HepG2 (cell line): Measurements from ENCODE around the gene ATRNL1. TPM values are rescaled to one million over a fixed set of nuclear protein-coding genes. Genes with fewer than 3 reads are reported as not detected.

Source experiments
- ATAC-seq: fragments of 200-7000 bp; cut with Tn5 transposase; 3 replicates; pipeline ENCODE4 v1.9.1; 2020; ENCODE audit warnings: mild to moderate bottlenecking, moderate library complexity
- BruUV-seq: library from RNA; stranded (reverse); fragments of 400-500 nt; replicated peaks from 2 replicates; lab custom pipeline; 2021; lab: Mats Ljungman, UMichigan
- CTCF ChIA-PET: fragments of 300-600 bp; formaldehyde crosslinking; extraction: SDS; loops from one replicate; lab custom pipeline; 2021; ENCODE audit warnings: low total read pairs, inconsistent platforms, low intra/inter-chr PET ratio; lab: Yijun Ruan, JAX
- POLR2A ChIA-PET: fragments of 350-600 bp; sonication (Branson Sonifier 250); formaldehyde crosslinking; loops from one replicate; lab custom pipeline; 2020; ENCODE audit warnings: antibody characterized with exemption, inconsistent platforms; lab: Yijun Ruan, JAX
- DNase-seq: peaks from one replicate; pipeline ENCODE4 v3.0.0-alpha.2; 2015; ENCODE audit warnings: low spot score
- FAIRE-seq: peaks from 3 replicates; lab custom pipeline; 2011; peaks lifted over from hg19 to GRCh38; lab: Jason Lieb, UNC
- H2AFZ ChIP-seq: one replicate; pipeline ENCODE4 v1.6.1; 2011; ENCODE audit warnings: low read length, inconsistent platforms
- H3K27ac ChIP-seq: fragments of 300-600 bp; 3 replicates; pipeline ENCODE4 v1.8.0; 2011; ENCODE audit warnings: mixed run types, mild to moderate bottlenecking, mixed read lengths, low read length, inconsistent platforms; ENCODE audit not compliant: insufficient read depth; ENCODE audit errors: extremely low read length
- H3K27me3 ChIP-seq, 2 experiments: fragments of 200-600 bp in 1 of 2; 2 replicates in 1 of 2; 3 replicates in 1 of 2; pipeline versions ENCODE4 v1.6.0 to v1.8.0; 2011; ENCODE audit warnings: low read length in 2 of 2, mild to moderate bottlenecking in 2 of 2, moderate library complexity in 2 of 2, inconsistent platforms in 1 of 2; ENCODE audit not compliant: insufficient read depth in 2 of 2, control insufficient read depth in 1 of 2
- H3K36me3 ChIP-seq, 2 experiments: fragments of 200-600 bp in 1 of 2; replicated peaks in 1 of 2; 2 replicates in 1 of 2; 3 replicates in 1 of 2; pipeline versions ENCODE4 v1.5.1 to v1.8.0; 2011; ENCODE audit warnings: low read length in 2 of 2, inconsistent platforms in 1 of 2; ENCODE audit not compliant: insufficient read depth in 2 of 2, control insufficient read depth in 1 of 2
- H3K4me1 ChIP-seq: 2 replicates; pipeline ENCODE4 v1.5.1; 2012; ENCODE audit warnings: low read length, inconsistent platforms; ENCODE audit not compliant: insufficient read depth
- H3K4me2 ChIP-seq: 2 replicates; pipeline ENCODE4 v1.6.0; 2011; ENCODE audit warnings: low read depth, low read length, inconsistent platforms
- H3K4me3 ChIP-seq, 3 experiments: fragments of 200-600 bp in 1 of 3; sonication (generic), shearing (Covaris generic) in 1 of 3; replicated peaks in 1 of 3; 2 replicates each; pipeline ENCODE4 v1.5.1; 2011 to 2016; ENCODE audit warnings: low read length in 3 of 3, inconsistent platforms in 2 of 3, low read depth in 2 of 3, mild to moderate bottlenecking in 2 of 3, control low read depth in 1 of 3, mixed read lengths in 1 of 3; ENCODE audit not compliant: insufficient read depth in 1 of 3
- H3K79me2 ChIP-seq: one replicate; pipeline ENCODE4 v1.6.1; 2011; ENCODE audit warnings: low read length, inconsistent platforms; ENCODE audit not compliant: insufficient read depth
- H3K9ac ChIP-seq: 2 replicates; pipeline ENCODE4 v1.6.0; 2011; ENCODE audit warnings: mild to moderate bottlenecking, low read depth, low read length, inconsistent platforms; ENCODE audit not compliant: insufficient read depth
- H3K9me3 ChIP-seq: 2 replicates; pipeline ENCODE4 v1.5.1; 2012; ENCODE audit warnings: mild to moderate bottlenecking, low read length
- H4K20me1 ChIP-seq: 2 replicates; pipeline ENCODE4 v1.6.0; 2011; ENCODE audit warnings: inconsistent platforms, mild to moderate bottlenecking, low read length, moderate library complexity; ENCODE audit not compliant: insufficient read depth
- ATF2 ChIP-seq: sonication (generic); formaldehyde crosslinking; IDR thresholded peaks from 2 replicates; pipeline ENCODE4 v1.4.0; 2020; ENCODE audit warnings: missing genetic modification reagents
- DNMT1 ChIP-seq: sonication (generic); formaldehyde crosslinking; IDR thresholded peaks from 2 replicates; pipeline ENCODE4 v1.5.1; 2020; ENCODE audit warnings: mild to moderate bottlenecking, missing genetic modification reagents
- IKZF4 ChIP-seq: sonication (generic); formaldehyde crosslinking; IDR thresholded peaks from 2 replicates; pipeline ENCODE4 v1.5.1; 2020; ENCODE audit warnings: borderline replicate concordance, mild to moderate bottlenecking, low read depth, missing genetic modification reagents; ENCODE audit errors: not compliant biosample characterization
- MED13 ChIP-seq: sonication (generic); formaldehyde crosslinking; IDR thresholded peaks from 2 replicates; pipeline ENCODE4 v1.5.0; 2020; ENCODE audit warnings: missing genetic modification reagents
- RARG ChIP-seq: sonication (generic); formaldehyde crosslinking; IDR thresholded peaks from 2 replicates; pipeline ENCODE4 v1.4.0; 2020; ENCODE audit warnings: low read depth, mild to moderate bottlenecking, missing genetic modification reagents
- SMARCC2 ChIP-seq: fragments of 450-650 bp; IDR thresholded peaks from 2 replicates; pipeline ENCODE4 v1.6.1; 2017; ENCODE audit warnings: antibody characterized with exemption, mild to moderate bottlenecking
- SRY ChIP-seq: sonication (generic); formaldehyde crosslinking; IDR thresholded peaks from 2 replicates; pipeline ENCODE4 v1.8.0; 2022; ENCODE audit warnings: mild to moderate bottlenecking, missing genetic modification reagents
- ZNF160 ChIP-seq: sonication (generic); formaldehyde crosslinking; IDR thresholded peaks from 2 replicates; pipeline ENCODE4 v1.8.0; 2022; ENCODE audit warnings: mild to moderate bottlenecking, inconsistent platforms, missing genetic modification reagents
- ZNF20 ChIP-seq: sonication (generic); formaldehyde crosslinking; IDR thresholded peaks from 2 replicates; pipeline ENCODE4 v1.4.0; 2020; ENCODE audit warnings: mild to moderate bottlenecking, moderate library complexity, missing genetic modification reagents
- ZNF292 ChIP-seq: sonication (generic); formaldehyde crosslinking; IDR thresholded peaks from 2 replicates; pipeline ENCODE4 v1.8.1; 2022; ENCODE audit warnings: mild to moderate bottlenecking, low read depth, missing genetic modification reagents, borderline replicate concordance
- ZNF569 ChIP-seq: sonication (generic); formaldehyde crosslinking; IDR thresholded peaks from 2 replicates; pipeline ENCODE4 v1.5.0; 2020; ENCODE audit warnings: mild to moderate bottlenecking, missing genetic modification reagents, moderate library complexity, borderline replicate concordance
- ZNF768 ChIP-seq: sonication (generic); formaldehyde crosslinking; IDR thresholded peaks from 2 replicates; pipeline ENCODE4 v1.4.0; 2020; ENCODE audit warnings: missing genetic modification reagents
- WGBS: methylation state at CpG from one replicate; pipeline ENCODE4 v1.1.6; 2017; ENCODE audit warnings: low lambda C conversion rate; 5-methylcytosine and 5-hydroxymethylcytosine counted together
- in situ Hi-C: cut with HindIII; loops from 2 replicates; pipeline ENCODE4 v1.10.0; 2017; ENCODE audit warnings: low pct_unique_long_range_greater_than_20kb; ENCODE audit not compliant: extremely low pct_ligation_motif_present
- intact Hi-C: fragments of 100-400 bp; cut with micrococcal nuclease; formaldehyde crosslinking; loops from one replicate; pipeline ENCODE4 v1.10.0; 2022; ENCODE audit not compliant: unreplicated experiment
- polyA plus RNA-seq, 8 experiments: library from polyadenylated mRNA; depleted of rRNA in 3 of 8; stranded (reverse) in 7 of 8; unstranded in 1 of 8; fragments of >200 nt; fragmentation: Illumina TruSeq in 4 of 8; extraction: Trizol in 4 of 8; gene quantifications; 2 replicates each; pipeline versions ENCODE4 v1.2.1 to v1.2.3, GENCODE V29; 2011 to 2016; ENCODE audit warnings: low read depth in 4 of 8, missing spikeins in 1 of 8, mixed read lengths in 1 of 8; ENCODE audit not compliant: insufficient read depth in 1 of 8
- total RNA-seq, 5 experiments: library from RNA; depleted of rRNA; stranded (reverse); fragments of >200 nt; fragmentation: Illumina TruSeq; extraction: Trizol; gene quantifications; 2 replicates each; pipeline ENCODE4 v1.2.3, GENCODE V29; 2016; ENCODE audit warnings: low read depth in 1 of 5
- TF ChIP-seq, protein P1 (sequence below): sonication (generic); formaldehyde crosslinking; IDR thresholded peaks from 2 replicates; pipeline ENCODE4 v1.8.1; 2023; ENCODE audit warnings: missing genetic modification reagents, inconsistent platforms, borderline replicate concordance
- TF ChIP-seq, protein P2 (sequence below): IDR thresholded peaks from 2 replicates; pipeline ENCODE4 v1.4.0; 2020; ENCODE audit warnings: mild to moderate bottlenecking, missing genetic modification reagents
- TF ChIP-seq, protein P3 (sequence below): sonication (generic); formaldehyde crosslinking; IDR thresholded peaks from 2 replicates; pipeline ENCODE4 v1.5.0; 2020; ENCODE audit warnings: missing genetic modification reagents
- TF ChIP-seq, protein P4 (sequence below): sonication (generic); formaldehyde crosslinking; IDR thresholded peaks from 2 replicates; pipeline ENCODE4 v1.8.0; 2022; ENCODE audit warnings: mild to moderate bottlenecking, missing genetic modification reagents, moderate library complexity

ATRNL1 gene
- total and polyA plus RNA-seq, 2 of the 13 experiments (the other 11 are each of a cell fraction or from before 2014, with no cell fraction given) = 0.04 TPM; not detected in 1

- Histone ChIP-seq H4K20me1 (no peaks in the 10 kb centered on the region), H3K9me3 (no peaks in the 10 kb centered on the region), H3K9ac (no peak overlapping the region), H3K27ac (no peak overlapping the region), H3K4me3 (no peak overlapping the region), H3K27me3 (no peaks in the 10 kb centered on the region; a peak in 1 of 5 replicates), H2AFZ (no peak overlapping the region), H3K36me3 (no peaks in the 10 kb centered on the region), H3K79me2 (no peaks in the 10 kb centered on the region), H3K4me2 (no peak overlapping the region), H3K4me1 (peaks cover under 1% of the 10 kb centered on the region; the same call in 1 of the 2 replicates)
- FAIRE-seq (no peak), ATAC-seq (no peak), DNase-seq (no peak)
- BruUV-seq = no TSS peak
- ChIA-PET POLR2A (no interaction called here), CTCF (no interaction called here)
- WGBS = 5% methylated on average over 1 of the region's 1 CpG
- in situ Hi-C loops (no loop called here), intact Hi-C loops (no loop called here)
- TF ChIP-seq MED13 (CRISPR knock-in tag) (no peak), SRY (no peak), ZNF20 (CRISPR knock-in tag) (no peak), ZNF768 (CRISPR knock-in tag) (no peak), ATF2 (CRISPR knock-in tag) (no peak), ZNF160 (CRISPR knock-in tag) (no peak), DNMT1 (no peak), RARG (CRISPR knock-in tag) (no peak), ZNF569 (CRISPR knock-in tag) (no peak), IKZF4 (no peak), ZNF292 (no peak), SMARCC2 (no peak)
- TF ChIP-seq, protein P1, sequence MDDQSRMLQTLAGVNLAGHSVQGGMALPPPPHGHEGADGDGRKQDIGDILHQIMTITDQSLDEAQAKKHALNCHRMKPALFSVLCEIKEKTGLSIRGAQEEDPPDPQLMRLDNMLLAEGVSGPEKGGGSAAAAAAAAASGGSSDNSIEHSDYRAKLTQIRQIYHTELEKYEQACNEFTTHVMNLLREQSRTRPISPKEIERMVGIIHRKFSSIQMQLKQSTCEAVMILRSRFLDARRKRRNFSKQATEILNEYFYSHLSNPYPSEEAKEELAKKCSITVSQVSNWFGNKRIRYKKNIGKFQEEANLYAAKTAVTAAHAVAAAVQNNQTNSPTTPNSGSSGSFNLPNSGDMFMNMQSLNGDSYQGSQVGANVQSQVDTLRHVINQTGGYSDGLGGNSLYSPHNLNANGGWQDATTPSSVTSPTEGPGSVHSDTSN (CRISPR knock-in tag) = no peak
- TF ChIP-seq, protein P2, sequence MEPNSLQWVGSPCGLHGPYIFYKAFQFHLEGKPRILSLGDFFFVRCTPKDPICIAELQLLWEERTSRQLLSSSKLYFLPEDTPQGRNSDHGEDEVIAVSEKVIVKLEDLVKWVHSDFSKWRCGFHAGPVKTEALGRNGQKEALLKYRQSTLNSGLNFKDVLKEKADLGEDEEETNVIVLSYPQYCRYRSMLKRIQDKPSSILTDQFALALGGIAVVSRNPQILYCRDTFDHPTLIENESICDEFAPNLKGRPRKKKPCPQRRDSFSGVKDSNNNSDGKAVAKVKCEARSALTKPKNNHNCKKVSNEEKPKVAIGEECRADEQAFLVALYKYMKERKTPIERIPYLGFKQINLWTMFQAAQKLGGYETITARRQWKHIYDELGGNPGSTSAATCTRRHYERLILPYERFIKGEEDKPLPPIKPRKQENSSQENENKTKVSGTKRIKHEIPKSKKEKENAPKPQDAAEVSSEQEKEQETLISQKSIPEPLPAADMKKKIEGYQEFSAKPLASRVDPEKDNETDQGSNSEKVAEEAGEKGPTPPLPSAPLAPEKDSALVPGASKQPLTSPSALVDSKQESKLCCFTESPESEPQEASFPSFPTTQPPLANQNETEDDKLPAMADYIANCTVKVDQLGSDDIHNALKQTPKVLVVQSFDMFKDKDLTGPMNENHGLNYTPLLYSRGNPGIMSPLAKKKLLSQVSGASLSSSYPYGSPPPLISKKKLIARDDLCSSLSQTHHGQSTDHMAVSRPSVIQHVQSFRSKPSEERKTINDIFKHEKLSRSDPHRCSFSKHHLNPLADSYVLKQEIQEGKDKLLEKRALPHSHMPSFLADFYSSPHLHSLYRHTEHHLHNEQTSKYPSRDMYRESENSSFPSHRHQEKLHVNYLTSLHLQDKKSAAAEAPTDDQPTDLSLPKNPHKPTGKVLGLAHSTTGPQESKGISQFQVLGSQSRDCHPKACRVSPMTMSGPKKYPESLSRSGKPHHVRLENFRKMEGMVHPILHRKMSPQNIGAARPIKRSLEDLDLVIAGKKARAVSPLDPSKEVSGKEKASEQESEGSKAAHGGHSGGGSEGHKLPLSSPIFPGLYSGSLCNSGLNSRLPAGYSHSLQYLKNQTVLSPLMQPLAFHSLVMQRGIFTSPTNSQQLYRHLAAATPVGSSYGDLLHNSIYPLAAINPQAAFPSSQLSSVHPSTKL (CRISPR knock-in tag) = no peak
- TF ChIP-seq, protein P3, sequence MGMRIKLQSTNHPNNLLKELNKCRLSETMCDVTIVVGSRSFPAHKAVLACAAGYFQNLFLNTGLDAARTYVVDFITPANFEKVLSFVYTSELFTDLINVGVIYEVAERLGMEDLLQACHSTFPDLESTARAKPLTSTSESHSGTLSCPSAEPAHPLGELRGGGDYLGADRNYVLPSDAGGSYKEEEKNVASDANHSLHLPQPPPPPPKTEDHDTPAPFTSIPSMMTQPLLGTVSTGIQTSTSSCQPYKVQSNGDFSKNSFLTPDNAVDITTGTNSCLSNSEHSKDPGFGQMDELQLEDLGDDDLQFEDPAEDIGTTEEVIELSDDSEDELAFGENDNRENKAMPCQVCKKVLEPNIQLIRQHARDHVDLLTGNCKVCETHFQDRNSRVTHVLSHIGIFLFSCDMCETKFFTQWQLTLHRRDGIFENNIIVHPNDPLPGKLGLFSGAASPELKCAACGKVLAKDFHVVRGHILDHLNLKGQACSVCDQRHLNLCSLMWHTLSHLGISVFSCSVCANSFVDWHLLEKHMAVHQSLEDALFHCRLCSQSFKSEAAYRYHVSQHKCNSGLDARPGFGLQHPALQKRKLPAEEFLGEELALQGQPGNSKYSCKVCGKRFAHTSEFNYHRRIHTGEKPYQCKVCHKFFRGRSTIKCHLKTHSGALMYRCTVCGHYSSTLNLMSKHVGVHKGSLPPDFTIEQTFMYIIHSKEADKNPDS (CRISPR knock-in tag) = no peak
- TF ChIP-seq, protein P4, sequence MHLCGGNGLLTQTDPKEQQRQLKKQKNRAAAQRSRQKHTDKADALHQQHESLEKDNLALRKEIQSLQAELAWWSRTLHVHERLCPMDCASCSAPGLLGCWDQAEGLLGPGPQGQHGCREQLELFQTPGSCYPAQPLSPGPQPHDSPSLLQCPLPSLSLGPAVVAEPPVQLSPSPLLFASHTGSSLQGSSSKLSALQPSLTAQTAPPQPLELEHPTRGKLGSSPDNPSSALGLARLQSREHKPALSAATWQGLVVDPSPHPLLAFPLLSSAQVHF = no peak
Measured at GRCh38 chr10:115044891-115045290, 48.3 kb upstream of the ATRNL1 start.
